Activated T-helper 1 cell treated with anti-CD3 and anti-CD28 coated beads, Interleukin-12 subunit alpha, Interleukin-12 subunit beta, Interleukin-2, Interleukin-4 antibody, amounts not matched to agents 30 ng/mL and 10 ng/mL and 1 ng/mL, durations not matched to agents 14 hours and 24 hours and 36 hours (primary cell): ENCODE results near the gene RBM47. TPM values are rescaled to one million over a fixed set of nuclear protein-coding genes. Genes with fewer than 3 reads are reported as not detected.

Experiments used
- DNase-seq: peaks from one replicate; pipeline ENCODE4 v3.0.0; 2021; ENCODE audit warnings: low spot score
- H3K27ac Mint-ChIP-seq: one replicate; pipeline ENCODE4 v1.8.0; 2021; ENCODE audit warnings: mild to moderate bottlenecking, mixed read lengths
- H3K27me3 Mint-ChIP-seq: one replicate; pipeline ENCODE4 v1.8.0; 2022; ENCODE audit warnings: mild to moderate bottlenecking, moderate library complexity, mixed read lengths; ENCODE audit not compliant: insufficient read depth
- H3K36me3 Mint-ChIP-seq: one replicate; pipeline ENCODE4 v1.8.0; 2021; ENCODE audit warnings: low read depth, mixed read lengths
- H3K4me1 Mint-ChIP-seq: one replicate; pipeline ENCODE4 v1.8.0; 2021; ENCODE audit warnings: low read depth, mixed read lengths
- H3K4me3 Mint-ChIP-seq: one replicate; pipeline ENCODE4 v1.8.0; 2021; ENCODE audit warnings: mild to moderate bottlenecking, moderate library complexity, mixed read lengths
- H3K9me3 Mint-ChIP-seq: one replicate; pipeline ENCODE4 v1.8.0; 2021; ENCODE audit warnings: mixed read lengths
- intact Hi-C: fragments of 100-400 bp; cut with micrococcal nuclease; formaldehyde crosslinking; loops from one replicate; pipeline ENCODE4 v1.15.1; 2024
- total RNA-seq: library from RNA; stranded (reverse); gene quantifications from 2 replicates; pipeline ENCODE4 v1.2.3, GENCODE V29; 2022

The RBM47 gene
- 20.3 and 21.4 TPM in 2 replicates for total RNA-seq

DNA sequence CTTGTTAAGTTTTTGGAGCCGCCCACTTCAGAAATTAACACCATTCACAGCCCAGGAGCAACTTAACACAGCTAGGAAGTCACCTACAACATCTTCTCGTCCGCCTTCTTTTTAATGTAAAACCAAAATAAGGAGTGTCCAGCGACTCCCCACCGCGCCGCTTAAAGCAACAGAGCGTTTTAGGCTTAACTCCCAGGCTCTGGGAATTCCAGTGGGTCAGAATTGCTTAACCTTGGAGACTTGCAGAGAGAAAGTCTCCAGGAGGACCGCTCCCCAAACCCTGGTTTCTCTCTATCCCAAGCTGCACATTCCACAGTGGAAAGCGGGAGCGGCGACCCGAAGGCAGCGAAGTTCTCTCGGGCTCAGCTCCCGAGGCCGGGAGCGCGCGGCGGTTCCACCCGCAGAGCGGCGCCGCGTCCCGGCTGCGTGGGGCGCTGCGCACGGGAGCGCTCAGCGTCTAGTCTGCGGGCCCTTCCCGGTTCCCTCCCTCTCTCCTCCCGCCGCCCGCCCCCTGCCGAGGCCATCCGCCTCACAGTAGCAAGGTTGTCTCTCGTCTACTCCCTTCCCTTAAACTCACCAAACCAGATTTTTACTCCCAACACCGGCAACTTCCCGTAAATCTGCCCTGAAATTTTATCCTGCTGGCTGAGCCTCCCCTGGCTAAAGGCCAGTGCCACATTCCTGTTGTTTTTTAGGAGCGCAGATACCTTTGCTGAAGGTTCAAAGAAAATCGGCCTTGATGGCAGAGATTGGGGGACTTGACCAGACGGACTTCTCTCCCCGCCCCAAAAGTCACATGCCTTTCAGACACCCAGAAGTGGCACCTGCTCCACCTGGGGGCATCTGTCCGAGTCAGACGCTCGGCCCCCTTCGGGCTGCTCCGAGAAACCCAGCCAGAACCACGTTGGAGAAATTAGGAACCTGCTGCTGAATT, at the start of gene RBM47:
RBM47 (minus strand) TSS at position 464 of the 934 bp plus-strand sequence. CDS start 190,971 bp downstream, outside the sequence.
- peak; percentile 12 for DNase-seq
- Mint-ChIP-seq H3K9me3 (no peaks in the 10 kb centered on the region), H3K36me3 (peaks cover 6% of the 10 kb centered on the region), H3K27ac (peak within 1 kb of the TSS; percentile 84), H3K4me3 (peak within 1 kb of the TSS; percentile 92), H3K4me1 (peaks cover 41% of the 10 kb centered on the region), H3K27me3 (peaks cover 2% of the 10 kb centered on the region)
- intact Hi-C loops = loop anchor here (5.0 to 10.0 kb wide), 5 partner anchors 112 to 572 kb away; partner anchors contain the start of gene N4BP2

DNA sequence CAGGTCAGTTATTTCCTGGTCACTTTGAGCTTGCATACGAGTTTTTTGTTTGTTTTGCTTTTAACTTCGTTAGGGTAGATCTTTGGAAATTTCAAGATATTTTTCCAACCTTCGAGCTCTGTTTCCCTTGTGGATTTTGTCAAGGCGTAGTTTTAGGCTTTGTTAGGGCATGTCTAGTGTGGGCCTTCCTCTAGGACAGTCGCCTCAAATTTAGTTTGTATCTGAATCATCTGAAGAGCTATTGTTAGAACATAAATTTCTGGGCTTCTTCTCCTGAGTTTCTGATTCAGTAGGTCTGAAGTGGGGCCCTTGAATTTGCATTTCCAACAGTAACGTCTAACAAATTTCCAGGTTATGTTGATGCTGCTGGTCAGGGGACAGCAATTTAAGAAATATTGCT, 48.8 kb upstream of the RBM47 start:
- Mint-ChIP-seq H3K4me3 (no peak overlapping the region), H3K27me3 (no peaks in the 10 kb centered on the region), H3K4me1 (peaks cover 36% of the 10 kb centered on the region), H3K9me3 (peaks cover 8% of the 10 kb centered on the region), H3K27ac (no peak overlapping the region), H3K36me3 (peaks cover 10% of the 10 kb centered on the region)
- DNase-seq = no peak
- intact Hi-C loops = no loop called here

GRCh38 chr4:40675166-40675565, 45.5 kb upstream of the RBM47 start:
- H3K4me1 Mint-ChIP-seq = peaks cover 46% of the 10 kb centered on the region
- no peaks in the 10 kb centered on the region for H3K9me3 Mint-ChIP-seq
- no peaks in the 10 kb centered on the region for H3K27me3 Mint-ChIP-seq
- no peak for DNase-seq
- intact Hi-C loops = no loop called here
- H3K4me3 Mint-ChIP-seq = no peak overlapping the region
- H3K36me3 Mint-ChIP-seq = peaks cover 6% of the 10 kb centered on the region
- no peak overlapping the region for H3K27ac Mint-ChIP-seq

DNA sequence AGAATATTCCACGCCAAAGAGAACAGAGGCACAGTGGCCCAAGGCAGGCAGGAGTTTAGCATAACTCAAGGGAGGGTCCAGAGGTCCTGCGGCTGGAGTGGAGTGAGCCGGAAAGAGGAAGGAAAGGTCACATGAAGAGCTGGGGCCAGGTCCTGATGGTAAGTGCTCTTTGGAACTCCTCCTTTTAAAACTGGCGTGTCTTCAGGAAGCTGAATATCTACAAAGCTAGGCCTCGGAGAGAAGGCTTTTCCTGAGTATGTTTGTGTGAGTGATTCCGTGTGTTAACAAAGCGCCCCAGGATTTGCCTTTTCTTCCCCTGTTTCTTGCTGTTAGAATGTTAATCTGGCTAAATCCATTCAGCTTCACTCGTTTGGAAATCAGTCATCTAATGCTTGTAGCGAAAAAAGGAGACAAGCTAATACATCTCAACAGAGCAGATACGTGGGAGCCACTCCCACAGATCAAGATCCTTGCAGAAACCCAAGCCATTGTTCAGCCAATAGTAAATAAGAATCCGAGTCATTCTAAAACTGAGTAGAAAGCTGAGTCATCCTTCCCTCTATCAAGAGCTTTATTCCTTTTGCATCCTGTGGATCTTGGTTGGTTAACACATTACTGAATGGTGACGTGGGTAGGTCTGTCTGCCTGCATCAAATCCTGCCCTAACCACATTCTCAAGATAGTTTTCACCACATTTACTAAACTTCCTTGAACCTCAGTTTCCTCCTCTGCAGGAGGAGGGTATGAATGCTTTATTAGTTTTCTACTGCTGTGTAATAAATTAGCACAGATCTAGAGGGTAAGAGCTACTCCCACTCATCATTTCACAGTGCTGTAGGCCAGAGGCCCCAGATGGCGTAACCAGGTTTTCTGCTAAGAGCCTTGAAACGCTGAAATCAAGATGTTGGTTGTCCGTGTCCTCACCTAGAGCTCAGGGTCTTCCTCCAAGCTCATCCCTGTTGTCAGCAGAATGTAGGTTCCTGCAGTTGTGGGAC, 43.2 kb upstream of the RBM47 start:
- Mint-ChIP-seq H3K27me3 (no peaks in the 10 kb centered on the region), H3K4me1 (peaks cover 68% of the 10 kb centered on the region), H3K36me3 (peaks cover 6% of the 10 kb centered on the region), H3K9me3 (no peaks in the 10 kb centered on the region), H3K27ac (peak overlapping the region; percentile 86), H3K4me3 (peak overlapping the region; percentile 57)
- intact Hi-C loops = loop anchor here (1.0 to 5.0 kb wide), 16 partner anchors 9 to 616 kb away; partner anchors contain the start of gene N4BP2
- peak; percentile 59 for DNase-seq

GRCh38 chr4:40669504-40669903, 39.8 kb upstream of the RBM47 start:
- Mint-ChIP-seq H3K27me3 (peaks cover 1% of the 10 kb centered on the region), H3K36me3 (peaks cover 2% of the 10 kb centered on the region), H3K27ac (peak overlapping the region; percentile 67), H3K9me3 (no peaks in the 10 kb centered on the region), H3K4me1 (peaks cover 60% of the 10 kb centered on the region), H3K4me3 (no peak overlapping the region)
- no peak for DNase-seq
- intact Hi-C loops = no loop called here

GRCh38 chr4:40665842-40666241, 36.2 kb upstream of the RBM47 start:
- no peak overlapping the region for H3K4me3 Mint-ChIP-seq
- H3K27me3 Mint-ChIP-seq = peaks cover 1% of the 10 kb centered on the region
- intact Hi-C loops = no loop called here
- no peak for DNase-seq
- H3K9me3 Mint-ChIP-seq = peaks cover 4% of the 10 kb centered on the region
- peaks cover 50% of the 10 kb centered on the region for H3K4me1 Mint-ChIP-seq
- no peaks in the 10 kb centered on the region for H3K36me3 Mint-ChIP-seq
- no peak overlapping the region for H3K27ac Mint-ChIP-seq

- no peaks in the 10 kb centered on the region for H3K36me3 Mint-ChIP-seq
- peaks cover 1% of the 10 kb centered on the region for H3K27me3 Mint-ChIP-seq
- H3K4me1 Mint-ChIP-seq = peaks cover 31% of the 10 kb centered on the region
- H3K4me3 Mint-ChIP-seq = no peak overlapping the region
- no peak for DNase-seq
- peaks cover 4% of the 10 kb centered on the region for H3K9me3 Mint-ChIP-seq
- intact Hi-C loops = loop anchor here (1.0 to 5.0 kb wide), 8 partner anchors 10 to 246 kb away; no protein-coding TSS in a partner anchor
- H3K27ac Mint-ChIP-seq = peak overlapping the region; percentile 81
Measured at GRCh38 chr4:40662962-40663604, 33.4 kb upstream of the RBM47 start.

- peak overlapping the region; percentile 62 for H3K27ac Mint-ChIP-seq
- peaks cover 24% of the 10 kb centered on the region for H3K4me1 Mint-ChIP-seq
- no peaks in the 10 kb centered on the region for H3K36me3 Mint-ChIP-seq
- H3K4me3 Mint-ChIP-seq = no peak overlapping the region
- intact Hi-C loops = loop anchor here (2.0 to 5.0 kb wide), 3 partner anchors 145 to 247 kb away; no protein-coding TSS in a partner anchor
- peaks cover 4% of the 10 kb centered on the region for H3K9me3 Mint-ChIP-seq
- no peaks in the 10 kb centered on the region for H3K27me3 Mint-ChIP-seq
- no peak for DNase-seq
Measured at GRCh38 chr4:40661803-40662202, 32.1 kb upstream of the RBM47 start.

- Mint-ChIP-seq H3K9me3 (peaks cover 2% of the 10 kb centered on the region), H3K27me3 (no peaks in the 10 kb centered on the region), H3K36me3 (no peaks in the 10 kb centered on the region), H3K4me3 (no peak overlapping the region), H3K27ac (no peak overlapping the region), H3K4me1 (peaks cover 4% of the 10 kb centered on the region)
- DNase-seq = no peak
- intact Hi-C loops = no loop called here
Measured at GRCh38 chr4:40656201-40656863, 26.7 kb upstream of the RBM47 start.

DNA sequence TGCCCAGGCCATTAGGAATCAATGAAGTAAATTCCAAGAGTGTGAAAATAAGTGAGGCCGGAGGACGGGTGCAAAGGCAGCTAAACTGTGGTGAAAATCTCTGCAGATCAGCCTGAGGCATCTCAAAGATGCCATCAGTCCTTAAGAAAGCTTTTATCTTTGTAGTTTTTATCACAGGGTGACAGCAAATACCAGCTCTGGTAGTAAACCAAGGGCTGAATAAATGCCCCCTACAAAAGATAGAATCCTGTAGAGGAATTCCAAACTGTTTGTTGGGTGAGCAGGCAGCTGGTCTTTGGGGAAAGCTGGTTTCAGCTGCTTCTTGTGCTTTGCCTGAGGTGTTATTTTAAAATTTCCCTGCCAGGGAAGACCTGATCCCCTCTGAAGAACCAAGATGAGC, 21.6 kb upstream of the RBM47 start:
- H3K9me3 Mint-ChIP-seq = no peaks in the 10 kb centered on the region
- intact Hi-C loops = no loop called here
- no peak overlapping the region for H3K27ac Mint-ChIP-seq
- no peak overlapping the region for H3K4me3 Mint-ChIP-seq
- no peak for DNase-seq
- H3K27me3 Mint-ChIP-seq = peaks cover 4% of the 10 kb centered on the region
- H3K36me3 Mint-ChIP-seq = no peaks in the 10 kb centered on the region
- H3K4me1 Mint-ChIP-seq = no peaks in the 10 kb centered on the region

- intact Hi-C loops = no loop called here
- H3K4me1 Mint-ChIP-seq = peaks cover 9% of the 10 kb centered on the region
- H3K9me3 Mint-ChIP-seq = no peaks in the 10 kb centered on the region
- no peak overlapping the region for H3K27ac Mint-ChIP-seq
- H3K27me3 Mint-ChIP-seq = peaks cover 9% of the 10 kb centered on the region
- no peak for DNase-seq
- no peak overlapping the region for H3K4me3 Mint-ChIP-seq
- H3K36me3 Mint-ChIP-seq = no peaks in the 10 kb centered on the region
Measured at GRCh38 chr4:40649321-40649720, 19.7 kb upstream of the RBM47 start.
